HCT116 (cell line): ENCODE data around the gene TEFM. TPM values are rescaled to one million over a fixed set of nuclear protein-coding genes. Genes with fewer than 3 reads are reported as not detected.

Source experiments
- ATAC-seq: fragments of 200-7000 bp; cut with Tn5 transposase; 2 replicates; pipeline ENCODE4 v1.9.1; 2020; ENCODE audit warnings: mild to moderate bottlenecking, moderate library complexity
- BruUV-seq: library from RNA; stranded (reverse); fragments of 400-500 nt; replicated peaks from 2 replicates; lab custom pipeline; 2021; lab: Mats Ljungman, UMichigan
- CTCF ChIA-PET: fragments of 300-600 bp; sonication (Branson Sonifier 250); formaldehyde crosslinking; loops from one replicate; lab custom pipeline; 2021; ENCODE audit warnings: antibody characterized with exemption; lab: Charles Lee
- POLR2A ChIA-PET: fragments of 300-600, 350-600 bp; sonication (Branson Sonifier 250); formaldehyde crosslinking; loops from one replicate; lab custom pipeline; 2021; ENCODE audit warnings: antibody characterized with exemption; lab: Charles Lee
- RAD21 ChIA-PET, 2 experiments: fragments of 300-600 bp; sonication (Branson Sonifier 250); formaldehyde crosslinking; loops; one replicate each; lab custom pipeline; 2023; ENCODE audit warnings: low total read pairs in 2 of 2; ENCODE audit not compliant: uncharacterized antibody in 2 of 2, unreplicated experiment in 2 of 2, low non-redundant PET in 1 of 2; lab: Charles Lee
- DNase-seq: peaks from one replicate; pipeline ENCODE4 v3.0.0-alpha.2; 2010; ENCODE audit warnings: low read depth, low spot score
- H2AFZ ChIP-seq: fragments of 200-600 bp; shearing (Covaris generic), sonication (generic); 2 replicates; pipeline ENCODE4 v1.6.1; 2017; ENCODE audit warnings: low read depth, mixed run types, mixed read lengths, antibody characterized with exemption, low read length; ENCODE audit not compliant: poor library complexity, severe bottlenecking
- H3K27ac ChIP-seq: 2 replicates; pipeline ENCODE4 v1.5.1; 2012; ENCODE audit warnings: low read depth, low read length
- H3K27me3 ChIP-seq: fragments of 200-600 bp; sonication (generic); 2 replicates; pipeline ENCODE4 v1.6.1; 2016; ENCODE audit warnings: mixed run types, low read length, mixed read lengths; ENCODE audit not compliant: insufficient read depth
- H3K36me3 ChIP-seq, 2 experiments: fragments of 200-500 bp in 1 of 2; fragments of 200-600 bp in 1 of 2; sonication (Bioruptor generic) in 1 of 2; sonication (generic) in 1 of 2; 2 replicates each; pipeline versions ENCODE4 v1.5.1 to v1.6.1; 2014 to 2016; ENCODE audit warnings: low read length in 2 of 2, inconsistent platforms in 1 of 2, mixed read lengths in 1 of 2, mixed run types in 1 of 2; ENCODE audit not compliant: insufficient read depth in 2 of 2, control insufficient read depth in 1 of 2
- H3K4me1 ChIP-seq, 2 experiments: fragments of 200-600 bp in 1 of 2; sonication (generic) in 1 of 2; 2 replicates each; pipeline versions ENCODE4 v1.5.1 to v1.6.1; 2012 to 2017; ENCODE audit warnings: low read length in 2 of 2, inconsistent platforms in 1 of 2, mild to moderate bottlenecking in 1 of 2, mixed read lengths in 1 of 2, mixed run types in 1 of 2, moderate library complexity in 1 of 2; ENCODE audit not compliant: insufficient read depth in 2 of 2, control insufficient read depth in 1 of 2
- H3K4me2 ChIP-seq: fragments of 200-600 bp; sonication (generic); 2 replicates; pipeline ENCODE4 v1.6.1; 2017; ENCODE audit warnings: mixed run types, low read length, mixed read lengths
- H3K4me3 ChIP-seq, 2 experiments: fragments of 200-600 bp in 1 of 2; sonication (generic) in 1 of 2; replicated peaks in 1 of 2; 2 replicates each; pipeline ENCODE4 v1.5.1; 2011 to 2016; ENCODE audit warnings: low read length in 2 of 2, control low read depth in 1 of 2, low read depth in 1 of 2, mild to moderate bottlenecking in 1 of 2, mixed read lengths in 1 of 2, mixed run types in 1 of 2
- H3K79me2 ChIP-seq: fragments of 200-600 bp; sonication (generic); 2 replicates; pipeline ENCODE4 v1.6.1; 2017; ENCODE audit warnings: mild to moderate bottlenecking, mixed run types, low read length, moderate library complexity, mixed read lengths; ENCODE audit not compliant: insufficient read depth
- H3K9ac ChIP-seq: fragments of 200-600 bp; sonication (generic); 2 replicates; pipeline ENCODE4 v1.6.1; 2016; ENCODE audit warnings: low read length, mixed read lengths
- H3K9me2 ChIP-seq: fragments of 200-600 bp; sonication (generic), shearing (Covaris generic); 2 replicates; pipeline ENCODE4 v1.6.1; 2017; ENCODE audit warnings: mixed run types, mild to moderate bottlenecking, moderate library complexity; ENCODE audit not compliant: insufficient read depth
- H3K9me3 ChIP-seq, 2 experiments: fragments of 200-500 bp in 1 of 2; fragments of 200-600 bp in 1 of 2; sonication (Bioruptor generic) in 1 of 2; sonication (generic) in 1 of 2; 2 replicates each; pipeline ENCODE4 v1.6.1; 2014 to 2017; ENCODE audit warnings: low read length in 2 of 2, mixed read lengths in 2 of 2, inconsistent platforms in 1 of 2, low read depth in 1 of 2, mild to moderate bottlenecking in 1 of 2, mixed run types in 1 of 2, moderate library complexity in 1 of 2; ENCODE audit not compliant: control insufficient read depth in 1 of 2, insufficient read depth in 1 of 2
- H4K20me1 ChIP-seq: fragments of 200-600 bp; sonication (generic), shearing (Covaris generic); 2 replicates; pipeline ENCODE4 v1.6.1; 2017; ENCODE audit warnings: mixed run types, mild to moderate bottlenecking, moderate library complexity; ENCODE audit not compliant: insufficient read depth
- CBX3 ChIP-seq: IDR thresholded peaks from 2 replicates; pipeline ENCODE4 v1.6.1; 2012; ENCODE audit warnings: low read depth
- EGR1 ChIP-seq: IDR thresholded peaks from 2 replicates; pipeline ENCODE4 v1.6.1; 2012; ENCODE audit warnings: low read depth
- ELF1 ChIP-seq: IDR thresholded peaks from 2 replicates; pipeline ENCODE4 v1.6.1; 2012; ENCODE audit warnings: low read depth, borderline replicate concordance
- EZH2 ChIP-seq: fragments of 200-600 bp; sonication (generic); IDR thresholded peaks from 2 replicates; pipeline ENCODE4 v1.6.1; 2017; ENCODE audit warnings: antibody characterized with exemption, mixed run types
- JUND ChIP-seq: IDR thresholded peaks from 2 replicates; pipeline ENCODE4 v1.6.1; 2012
- MAX ChIP-seq: IDR thresholded peaks from 2 replicates; pipeline ENCODE4 v1.6.1; 2012
- POLR2A ChIP-seq: IDR thresholded peaks from 2 replicates; pipeline ENCODE4 v1.7.0; 2011; ENCODE audit warnings: borderline replicate concordance; ENCODE audit not compliant: insufficient read depth, insufficient read length; ENCODE audit errors: extremely low read depth
- POLR2AphosphoS5 ChIP-seq: IDR thresholded peaks from 2 replicates; pipeline ENCODE4 v1.6.1; 2011; ENCODE audit warnings: mild to moderate bottlenecking, low read depth, low read length, moderate library complexity
- SIN3A ChIP-seq: IDR thresholded peaks from 2 replicates; pipeline ENCODE4 v1.6.1; 2012; ENCODE audit warnings: low read depth
- SP1 ChIP-seq: IDR thresholded peaks from 2 replicates; pipeline ENCODE4 v1.6.1; 2012; ENCODE audit warnings: low read depth
- TCF7L2 ChIP-seq: IDR thresholded peaks from 2 replicates; pipeline ENCODE4 v1.7.0; 2011; ENCODE audit warnings: borderline replicate concordance, inconsistent platforms; ENCODE audit not compliant: insufficient read depth, insufficient read length; ENCODE audit errors: extremely low read depth
- YY1 ChIP-seq: IDR thresholded peaks from 2 replicates; pipeline ENCODE4 v1.6.1; 2011; ENCODE audit warnings: low read length, low read depth, moderate library complexity, mild to moderate bottlenecking; ENCODE audit not compliant: insufficient replicate concordance; ENCODE audit errors: extremely low read depth
- ZFX ChIP-seq: fragments of 450-650 bp; IDR thresholded peaks from 2 replicates; pipeline ENCODE4 v1.6.1; 2017
- ZNF274 ChIP-seq: fragments of 200-500 bp; sonication (Bioruptor generic); IDR thresholded peaks from 2 replicates; pipeline ENCODE4 v1.6.1; 2014; ENCODE audit warnings: mild to moderate bottlenecking, low read depth, low read length, inconsistent platforms
- intact Hi-C: fragments of 100-400 bp; cut with micrococcal nuclease; formaldehyde crosslinking; loops from 2 replicates; pipeline ENCODE4 v1.10.0; 2022
- total RNA-seq: library from RNA; stranded (reverse); gene quantifications from one replicate; pipeline ENCODE4 v1.2.1, GENCODE V29; 2021; ENCODE audit not compliant: unreplicated experiment
- TF ChIP-seq, protein P1 (sequence below): IDR thresholded peaks from 2 replicates; pipeline ENCODE4 v1.6.1; 2011; ENCODE audit warnings: mild to moderate bottlenecking, low read length, moderate library complexity; ENCODE audit not compliant: insufficient replicate concordance; ENCODE audit errors: extremely low read depth
- TF ChIP-seq, protein P2 (sequence below): IDR thresholded peaks from 2 replicates; pipeline ENCODE4 v1.6.1; 2012; ENCODE audit warnings: low read depth

Gene TEFM
- total RNA-seq, 1 experiment from 2014 or later: 13.1 TPM

DNA sequence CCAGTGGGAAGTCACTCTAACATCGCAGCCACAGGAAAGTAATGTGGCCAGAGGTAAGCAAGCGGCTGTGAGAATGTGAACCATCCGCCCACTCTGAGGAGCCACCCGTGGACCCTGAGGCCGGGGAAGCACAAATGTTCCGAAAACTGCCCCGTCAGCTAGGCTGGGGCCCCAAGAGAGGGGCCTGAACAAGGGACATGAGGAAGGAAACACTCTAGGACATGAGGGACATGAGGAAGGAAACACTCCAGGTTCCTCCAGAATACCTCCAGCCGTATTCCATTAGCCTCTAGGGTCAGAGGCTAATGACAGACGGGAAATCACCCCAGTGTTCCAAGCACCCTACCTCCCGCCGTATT, 317 bp downstream of the TEFM start (continued):
- TF ChIP-seq POLR2AphosphoS5 (no peak), YY1 (no peak), SP1 (no peak), ZNF274 (no peak), EZH2 (no peak), TCF7L2 (no peak), JUND (no peak), ELF1 (no peak)
- TF ChIP-seq, protein P1, sequence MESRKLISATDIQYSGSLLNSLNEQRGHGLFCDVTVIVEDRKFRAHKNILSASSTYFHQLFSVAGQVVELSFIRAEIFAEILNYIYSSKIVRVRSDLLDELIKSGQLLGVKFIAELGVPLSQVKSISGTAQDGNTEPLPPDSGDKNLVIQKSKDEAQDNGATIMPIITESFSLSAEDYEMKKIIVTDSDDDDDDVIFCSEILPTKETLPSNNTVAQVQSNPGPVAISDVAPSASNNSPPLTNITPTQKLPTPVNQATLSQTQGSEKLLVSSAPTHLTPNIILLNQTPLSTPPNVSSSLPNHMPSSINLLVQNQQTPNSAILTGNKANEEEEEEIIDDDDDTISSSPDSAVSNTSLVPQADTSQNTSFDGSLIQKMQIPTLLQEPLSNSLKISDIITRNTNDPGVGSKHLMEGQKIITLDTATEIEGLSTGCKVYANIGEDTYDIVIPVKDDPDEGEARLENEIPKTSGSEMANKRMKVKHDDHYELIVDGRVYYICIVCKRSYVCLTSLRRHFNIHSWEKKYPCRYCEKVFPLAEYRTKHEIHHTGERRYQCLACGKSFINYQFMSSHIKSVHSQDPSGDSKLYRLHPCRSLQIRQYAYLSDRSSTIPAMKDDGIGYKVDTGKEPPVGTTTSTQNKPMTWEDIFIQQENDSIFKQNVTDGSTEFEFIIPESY: no peak
- TF ChIP-seq, all 23 proteins: peak for 0

GRCh38 chr17:30897311-30897710, 8.7 kb downstream of the TEFM start:
- Histone ChIP-seq H3K9me3 (no peaks in the 10 kb centered on the region), H3K79me2 (peaks cover 17% of the 10 kb centered on the region), H3K9ac (no peak overlapping the region), H4K20me1 (no peaks in the 10 kb centered on the region; the same call in 1 of the 2 replicates), H2AFZ (no peak overlapping the region), H3K4me3 (no peak overlapping the region), H3K36me3 (peaks cover 27 to 32% of the 10 kb centered on the region in 2 experiments), H3K27me3 (no peaks in the 10 kb centered on the region), H3K9me2 (no peaks in the 10 kb centered on the region), H3K4me2 (no peak overlapping the region), H3K27ac (no peak overlapping the region), H3K4me1 (no peaks in the 10 kb centered on the region)
- DNase-seq (no peak), ATAC-seq (no peak)
- ChIA-PET POLR2A (no interaction called here), CTCF (no interaction called here), RAD21 (no interaction called here)
- intact Hi-C loops: no loop called here
- TF ChIP-seq ZFX (no peak), ZNF274 (no peak), POLR2A (no peak), SIN3A (no peak), CBX3 (no peak), EZH2 (no peak), ELF1 (no peak), EGR1 (no peak), SP1 (no peak), YY1 (no peak), MAX (no peak), POLR2AphosphoS5 (no peak)
- TF ChIP-seq, protein P2, sequence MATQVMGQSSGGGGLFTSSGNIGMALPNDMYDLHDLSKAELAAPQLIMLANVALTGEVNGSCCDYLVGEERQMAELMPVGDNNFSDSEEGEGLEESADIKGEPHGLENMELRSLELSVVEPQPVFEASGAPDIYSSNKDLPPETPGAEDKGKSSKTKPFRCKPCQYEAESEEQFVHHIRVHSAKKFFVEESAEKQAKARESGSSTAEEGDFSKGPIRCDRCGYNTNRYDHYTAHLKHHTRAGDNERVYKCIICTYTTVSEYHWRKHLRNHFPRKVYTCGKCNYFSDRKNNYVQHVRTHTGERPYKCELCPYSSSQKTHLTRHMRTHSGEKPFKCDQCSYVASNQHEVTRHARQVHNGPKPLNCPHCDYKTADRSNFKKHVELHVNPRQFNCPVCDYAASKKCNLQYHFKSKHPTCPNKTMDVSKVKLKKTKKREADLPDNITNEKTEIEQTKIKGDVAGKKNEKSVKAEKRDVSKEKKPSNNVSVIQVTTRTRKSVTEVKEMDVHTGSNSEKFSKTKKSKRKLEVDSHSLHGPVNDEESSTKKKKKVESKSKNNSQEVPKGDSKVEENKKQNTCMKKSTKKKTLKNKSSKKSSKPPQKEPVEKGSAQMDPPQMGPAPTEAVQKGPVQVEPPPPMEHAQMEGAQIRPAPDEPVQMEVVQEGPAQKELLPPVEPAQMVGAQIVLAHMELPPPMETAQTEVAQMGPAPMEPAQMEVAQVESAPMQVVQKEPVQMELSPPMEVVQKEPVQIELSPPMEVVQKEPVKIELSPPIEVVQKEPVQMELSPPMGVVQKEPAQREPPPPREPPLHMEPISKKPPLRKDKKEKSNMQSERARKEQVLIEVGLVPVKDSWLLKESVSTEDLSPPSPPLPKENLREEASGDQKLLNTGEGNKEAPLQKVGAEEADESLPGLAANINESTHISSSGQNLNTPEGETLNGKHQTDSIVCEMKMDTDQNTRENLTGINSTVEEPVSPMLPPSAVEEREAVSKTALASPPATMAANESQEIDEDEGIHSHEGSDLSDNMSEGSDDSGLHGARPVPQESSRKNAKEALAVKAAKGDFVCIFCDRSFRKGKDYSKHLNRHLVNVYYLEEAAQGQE: no peak
- no TSS peak for BruUV-seq
